ENCODE results near the gene PTBP1. TPM values are rescaled to one million over a fixed set of nuclear protein-coding genes. Genes with fewer than 3 reads are reported as not detected.

PTBP1 gene
- total and polyA plus RNA-seq, 8 donors = 236 to 374 (median 340) TPM

DNA sequence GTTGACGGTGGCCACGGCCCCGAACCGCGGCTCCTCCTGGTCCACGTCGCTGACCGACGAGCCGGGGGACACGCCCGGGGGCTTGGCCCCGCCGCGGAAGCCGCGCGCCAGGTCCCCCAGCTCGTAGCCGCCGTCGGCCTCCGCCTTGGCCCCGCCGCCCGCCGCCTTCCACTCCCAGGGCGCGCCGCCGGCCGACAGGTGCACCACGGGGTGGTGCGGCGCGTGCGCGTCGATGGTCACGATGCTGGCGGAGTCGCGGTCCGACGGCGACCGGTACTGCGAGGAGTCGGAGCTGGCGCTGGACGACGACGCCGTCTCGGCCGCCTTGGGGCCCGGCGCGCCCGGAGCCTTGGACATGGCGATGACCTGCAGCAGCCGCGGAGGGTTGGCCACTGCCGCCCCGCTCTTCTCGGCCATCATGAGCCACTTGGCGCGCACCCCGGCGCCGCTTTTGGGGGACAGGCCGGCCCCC, 15.5 kb downstream of the PTBP1 start:
- ATAC-seq (no peak), DNase-seq (no peak)
- Histone ChIP-seq H3K4me1 (no peaks in the 10 kb centered on the region), H3K4me3 (no peak overlapping the region), H3K27me3 (no peaks in the 10 kb centered on the region), H3K27ac (no peak overlapping the region), H3K9me3 (no peaks in the 10 kb centered on the region), H3K36me3 (peaks cover 0 to 70% of the 10 kb centered on the region in 2 donors)
- intact Hi-C loops (cut with DNase I) = no loop called here
- TF ChIP-seq, protein P1, sequence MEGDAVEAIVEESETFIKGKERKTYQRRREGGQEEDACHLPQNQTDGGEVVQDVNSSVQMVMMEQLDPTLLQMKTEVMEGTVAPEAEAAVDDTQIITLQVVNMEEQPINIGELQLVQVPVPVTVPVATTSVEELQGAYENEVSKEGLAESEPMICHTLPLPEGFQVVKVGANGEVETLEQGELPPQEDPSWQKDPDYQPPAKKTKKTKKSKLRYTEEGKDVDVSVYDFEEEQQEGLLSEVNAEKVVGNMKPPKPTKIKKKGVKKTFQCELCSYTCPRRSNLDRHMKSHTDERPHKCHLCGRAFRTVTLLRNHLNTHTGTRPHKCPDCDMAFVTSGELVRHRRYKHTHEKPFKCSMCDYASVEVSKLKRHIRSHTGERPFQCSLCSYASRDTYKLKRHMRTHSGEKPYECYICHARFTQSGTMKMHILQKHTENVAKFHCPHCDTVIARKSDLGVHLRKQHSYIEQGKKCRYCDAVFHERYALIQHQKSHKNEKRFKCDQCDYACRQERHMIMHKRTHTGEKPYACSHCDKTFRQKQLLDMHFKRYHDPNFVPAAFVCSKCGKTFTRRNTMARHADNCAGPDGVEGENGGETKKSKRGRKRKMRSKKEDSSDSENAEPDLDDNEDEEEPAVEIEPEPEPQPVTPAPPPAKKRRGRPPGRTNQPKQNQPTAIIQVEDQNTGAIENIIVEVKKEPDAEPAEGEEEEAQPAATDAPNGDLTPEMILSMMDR (IDR thresholded peaks at IDR 0.05) = no peak

DNA sequence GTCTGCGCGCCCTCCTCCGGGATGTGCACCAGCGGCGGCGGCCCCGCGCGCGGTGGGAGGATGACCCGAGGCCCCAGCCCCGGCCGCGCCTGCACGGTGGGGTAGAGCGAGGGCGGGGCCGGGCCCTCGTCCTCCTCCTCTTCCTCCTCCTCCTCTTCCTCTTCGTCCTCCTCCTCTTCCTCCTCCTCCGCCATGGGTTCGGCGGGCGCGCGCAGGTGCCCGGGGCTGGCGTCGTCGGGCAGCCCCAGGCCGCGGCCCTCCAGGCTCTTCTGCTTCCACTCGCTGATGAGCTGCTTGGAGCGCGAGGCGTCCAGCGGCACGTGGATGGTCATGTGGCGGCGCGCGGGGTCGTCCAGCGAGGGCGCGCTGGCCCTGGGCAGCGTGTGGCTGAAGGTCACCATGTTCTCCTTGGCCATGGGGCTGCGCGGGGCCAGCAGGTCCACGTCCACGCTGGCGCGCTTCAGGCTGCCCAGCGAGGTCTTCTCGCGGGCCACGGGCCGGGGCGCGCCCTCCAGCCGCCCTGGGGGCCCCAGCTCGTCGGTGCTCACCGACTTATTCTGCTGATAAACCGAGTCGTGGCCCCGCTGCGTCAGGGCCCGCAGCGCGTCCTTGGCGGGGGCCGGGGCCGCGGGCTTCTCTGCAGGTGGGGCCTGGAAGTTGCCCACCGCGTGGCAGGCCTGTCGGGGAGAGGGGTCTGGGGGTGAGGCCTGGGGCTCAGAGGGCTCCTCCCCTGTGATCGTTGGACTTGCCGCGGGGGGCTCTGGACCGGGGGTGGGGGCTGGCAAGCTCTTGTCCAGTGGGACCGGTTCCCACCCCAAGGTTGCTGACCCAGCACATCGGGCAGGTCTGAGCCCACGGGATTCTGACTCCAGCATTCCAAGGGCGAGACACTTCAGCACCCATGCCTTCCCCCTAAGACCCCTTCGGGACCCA, 16.2 kb downstream of the PTBP1 start:
- Histone ChIP-seq H3K27me3 (no peaks in the 10 kb centered on the region), H3K4me3 (no peak overlapping the region), H3K36me3 (peaks cover 0 to 63% of the 10 kb centered on the region in 2 donors), H3K4me1 (no peaks in the 10 kb centered on the region), H3K9me3 (no peaks in the 10 kb centered on the region), H3K27ac (no peak overlapping the region)
- TF ChIP-seq, protein P1 (IDR thresholded peaks at IDR 0.05) = no peak
- ATAC-seq = no peak
- intact Hi-C loops (cut with DNase I) = no loop called here
- DNase-seq = no peak

DNA sequence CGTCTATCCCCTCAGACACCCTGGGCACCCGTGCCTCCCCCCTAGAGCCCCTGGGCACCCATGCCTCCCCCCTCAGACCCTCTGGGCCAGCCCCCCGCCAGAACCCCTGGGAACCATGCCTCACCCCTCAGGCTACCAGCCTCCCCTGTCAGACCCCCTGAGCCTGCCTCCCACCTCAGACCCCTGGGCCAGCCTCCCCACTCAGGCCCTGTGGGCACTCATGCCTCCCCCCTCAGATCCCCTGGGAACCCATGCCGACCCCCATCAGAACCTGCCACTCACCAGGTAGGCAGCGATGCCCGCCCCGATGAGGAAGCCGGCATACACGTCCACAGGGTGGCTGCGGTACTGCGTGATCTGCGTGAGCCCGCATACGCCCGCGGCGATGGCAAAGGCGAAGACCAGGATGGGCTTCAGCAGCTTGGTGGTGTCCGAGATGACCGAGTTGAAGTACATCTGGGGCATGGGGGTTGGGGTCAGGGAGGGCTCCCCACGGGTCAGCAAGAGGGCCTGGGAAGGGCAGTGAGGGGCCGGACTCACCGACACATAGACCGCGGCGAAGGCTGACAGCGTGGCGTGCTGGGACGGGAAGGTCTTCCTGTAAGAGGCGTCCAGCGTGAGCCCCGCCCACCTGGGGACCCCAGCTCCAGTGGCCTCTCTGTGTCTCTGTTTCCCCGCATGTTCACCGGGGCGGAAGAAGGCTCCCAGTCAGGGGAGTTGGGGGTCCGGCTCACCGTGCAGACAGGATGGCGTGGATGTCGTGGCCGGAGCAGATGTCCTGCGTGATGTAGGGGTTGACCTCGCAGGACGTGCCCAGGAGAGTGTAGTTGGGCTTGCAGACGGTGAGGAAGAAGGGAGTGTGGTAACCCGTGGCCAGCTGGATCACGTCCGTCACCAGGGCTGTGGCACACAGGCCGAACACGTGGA, 17.2 kb downstream of the PTBP1 start:
- Histone ChIP-seq H3K27ac (no peak overlapping the region), H3K4me1 (no peaks in the 10 kb centered on the region), H3K27me3 (no peaks in the 10 kb centered on the region), H3K9me3 (no peaks in the 10 kb centered on the region), H3K4me3 (no peak overlapping the region), H3K36me3 (peaks cover 0 to 54% of the 10 kb centered on the region in 2 donors)
- DNase-seq (no peak), ATAC-seq (no peak)
- TF ChIP-seq, protein P1 (IDR thresholded peaks at IDR 0.05) = no peak
- intact Hi-C loops (cut with DNase I) = no loop called here

DNA sequence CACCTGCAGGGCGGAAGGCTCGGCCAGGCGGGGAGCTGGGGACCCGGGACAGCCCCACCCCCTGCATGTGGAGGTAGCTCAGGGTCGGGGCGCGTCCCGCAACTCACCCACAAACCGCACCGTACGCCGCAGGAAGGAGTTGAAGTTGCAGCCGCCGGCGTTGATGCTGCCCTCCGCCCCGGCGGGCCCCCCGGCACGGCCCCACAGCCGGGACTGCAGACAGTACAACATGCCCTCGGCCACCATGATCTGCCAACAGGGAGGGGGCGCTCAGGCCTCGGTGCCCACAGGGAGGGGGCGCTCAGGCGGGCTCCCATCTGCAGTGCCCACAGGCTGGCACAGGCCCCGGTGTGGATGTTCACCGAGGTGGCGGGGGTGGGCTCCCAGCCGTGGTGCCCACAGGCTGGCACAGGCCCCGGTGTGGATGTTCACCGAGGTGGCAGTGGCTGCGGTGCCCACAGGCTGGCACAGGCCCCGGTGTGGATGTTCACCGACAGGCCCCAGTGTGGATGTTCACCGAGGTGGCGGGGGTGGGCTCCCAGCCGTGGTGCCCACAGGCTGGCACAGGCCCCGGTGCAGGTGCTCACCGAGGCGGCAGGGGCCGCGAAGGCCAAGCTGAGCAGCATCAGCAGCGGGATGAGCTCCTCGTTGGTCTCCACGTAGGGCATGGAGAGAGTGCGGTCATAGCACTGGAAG, 18.0 kb downstream of the PTBP1 start:
- DNase-seq (no peak), ATAC-seq (no peak)
- Histone ChIP-seq H3K4me1 (no peaks in the 10 kb centered on the region), H3K36me3 (peaks cover 0 to 46% of the 10 kb centered on the region in 2 donors), H3K27me3 (no peaks in the 10 kb centered on the region), H3K9me3 (no peaks in the 10 kb centered on the region), H3K4me3 (no peak overlapping the region), H3K27ac (no peak overlapping the region)
- intact Hi-C loops (cut with DNase I) = no loop called here
- TF ChIP-seq, protein P1 (IDR thresholded peaks at IDR 0.05) = no peak

Data from left lung (tissue), 10 donors.